IMR-90 (cell line): ENCODE measurements around the gene OLFML3. TPM values are rescaled to one million over a fixed set of nuclear protein-coding genes. Genes with fewer than 3 reads are reported as not detected.

Experiments used
- ATAC-seq: fragments of 200-7000 bp; cut with Tn5 transposase; 2 replicates; pipeline ENCODE4 v1.9.1; 2020; ENCODE audit warnings: low read depth, mild to moderate bottlenecking, moderate library complexity
- BruUV-seq: library from RNA; stranded (reverse); fragments of 400-500 nt; replicated peaks from 2 replicates; lab custom pipeline; 2021; lab: Mats Ljungman, UMichigan
- CTCF ChIA-PET: fragments of 300-600 bp; formaldehyde crosslinking; extraction: SDS; loops from one replicate; lab custom pipeline; 2021; ENCODE audit warnings: antibody characterized with exemption; lab: Yijun Ruan, JAX
- POLR2A ChIA-PET: fragments of 300-600 bp; sonication (Branson Sonifier 250); formaldehyde crosslinking; loops from one replicate; lab custom pipeline; 2022; ENCODE audit warnings: antibody characterized with exemption; ENCODE audit not compliant: unreplicated experiment; lab: Charles Lee
- DNase-seq: peaks from one replicate; pipeline ENCODE4 v3.0.0; 2013
- H2AFZ ChIP-seq: replicated peaks from 2 replicates; pipeline ENCODE3; 2013; ENCODE audit warnings: low read length, mild to moderate bottlenecking; ENCODE audit not compliant: poor library complexity
- H2AK5ac ChIP-seq: 2 replicates; pipeline ENCODE4 v1.6.1; 2013; ENCODE audit warnings: low read depth, low read length, inconsistent platforms
- H2AK9ac ChIP-seq: replicated peaks from 2 replicates; pipeline ENCODE3; 2013; ENCODE audit warnings: mild to moderate bottlenecking, low read depth, low read length, moderate library complexity; ENCODE audit not compliant: poor library complexity
- H2BK120ac ChIP-seq: 2 replicates; pipeline ENCODE4 v1.6.1; 2013; ENCODE audit warnings: low read depth, low read length, inconsistent platforms
- H2BK15ac ChIP-seq: 3 replicates; pipeline ENCODE4 v1.6.1; 2013; ENCODE audit warnings: low read depth, low read length, inconsistent platforms
- H2BK20ac ChIP-seq: 2 replicates; pipeline ENCODE4 v1.6.1; 2013; ENCODE audit warnings: low read depth, mild to moderate bottlenecking, inconsistent platforms, low read length, moderate library complexity
- H2BK5ac ChIP-seq: 2 replicates; pipeline ENCODE4 v1.6.1; 2013; ENCODE audit warnings: mild to moderate bottlenecking, low read depth, low read length, inconsistent platforms; ENCODE audit not compliant: poor library complexity, severe bottlenecking
- H3K14ac ChIP-seq: replicated peaks from 2 replicates; pipeline ENCODE4 v1.6.1; 2013; ENCODE audit warnings: low read depth, low read length, inconsistent platforms
- H3K18ac ChIP-seq: 2 replicates; pipeline ENCODE4 v1.6.1; 2013; ENCODE audit warnings: low read depth, low read length, control low read depth
- H3K23ac ChIP-seq: 2 replicates; pipeline ENCODE4 v1.6.1; 2013; ENCODE audit warnings: low read depth, low read length, inconsistent platforms
- H3K27ac ChIP-seq: 2 replicates; pipeline ENCODE4 v1.5.1; 2013; ENCODE audit warnings: mild to moderate bottlenecking, control low read depth, low read length; ENCODE audit not compliant: insufficient read depth
- H3K27me3 ChIP-seq: 2 replicates; pipeline ENCODE4 v1.6.1; 2013; ENCODE audit warnings: low read length; ENCODE audit not compliant: control insufficient read depth, insufficient read depth
- H3K36me3 ChIP-seq: 2 replicates; pipeline ENCODE4 v1.6.1; 2013; ENCODE audit warnings: low read length, mixed read lengths; ENCODE audit not compliant: control insufficient read depth, insufficient read depth
- H3K4ac ChIP-seq: 2 replicates; pipeline ENCODE4 v1.6.1; 2013; ENCODE audit warnings: low read depth, low read length, inconsistent platforms
- H3K4me1 ChIP-seq: 2 replicates; pipeline ENCODE4 v1.6.1; 2013; ENCODE audit warnings: low read length, mixed read lengths; ENCODE audit not compliant: control insufficient read depth, insufficient read depth
- H3K4me2 ChIP-seq: 2 replicates; pipeline ENCODE4 v1.6.1; 2013; ENCODE audit warnings: low read depth, mild to moderate bottlenecking, control low read depth, low read length, moderate library complexity
- H3K4me3 ChIP-seq: 2 replicates; pipeline ENCODE4 v1.5.1; 2013; ENCODE audit warnings: low read depth, mild to moderate bottlenecking, control low read depth, low read length, moderate library complexity; ENCODE audit not compliant: insufficient read depth
- H3K56ac ChIP-seq: 2 replicates; pipeline ENCODE4 v1.6.1; 2013; ENCODE audit warnings: low read length, inconsistent platforms; ENCODE audit not compliant: insufficient read depth; ENCODE audit errors: extremely low read depth
- H3K79me1 ChIP-seq, 2 experiments: 2 replicates each; pipeline ENCODE4 v1.6.1; 2013; ENCODE audit warnings: low read length in 2 of 2, inconsistent platforms in 1 of 2, low read depth in 1 of 2
- H3K9ac ChIP-seq: 2 replicates; pipeline ENCODE4 v1.6.1; 2013; ENCODE audit warnings: low read depth, low read length, control low read depth
- H3K9me1 ChIP-seq: 2 replicates; pipeline ENCODE4 v1.6.1; 2013; ENCODE audit warnings: low read length, inconsistent platforms; ENCODE audit not compliant: insufficient read depth
- H3K9me3 ChIP-seq: 2 replicates; pipeline ENCODE4 v1.6.1; 2013; ENCODE audit warnings: low read length; ENCODE audit not compliant: control insufficient read depth, insufficient read depth
- H4K20me1 ChIP-seq: 2 replicates; pipeline ENCODE4 v1.6.1; 2013; ENCODE audit warnings: low read length, inconsistent platforms; ENCODE audit not compliant: insufficient read depth
- H4K5ac ChIP-seq: 2 replicates; pipeline ENCODE4 v1.6.1; 2013; ENCODE audit warnings: mild to moderate bottlenecking, low read depth, low read length, control low read depth
- H4K8ac ChIP-seq, 2 experiments: 2 replicates each; pipeline ENCODE4 v1.6.1; 2013; ENCODE audit warnings: low read depth in 2 of 2, low read length in 2 of 2, control low read depth in 1 of 2, inconsistent platforms in 1 of 2
- H4K91ac ChIP-seq: 2 replicates; pipeline ENCODE4 v1.6.1; 2013; ENCODE audit warnings: low read depth, low read length, inconsistent platforms; ENCODE audit not compliant: insufficient read depth
- BHLHE40 ChIP-seq: fragments of 150-350 bp; IDR thresholded peaks from 2 replicates; pipeline ENCODE4 v1.6.1; 2016; ENCODE audit warnings: mild to moderate bottlenecking, low read depth, low read length
- CEBPB ChIP-seq: IDR thresholded peaks from 2 replicates; pipeline ENCODE4 v1.6.1; 2012; ENCODE audit warnings: low read depth, low read length, improper control_type of control experiment
- CHD1 ChIP-seq: IDR thresholded peaks from 2 replicates; pipeline ENCODE4 v1.6.1; 2012; ENCODE audit warnings: low read depth, low read length, improper control_type of control experiment
- FOS ChIP-seq: fragments of 150-350 bp; IDR thresholded peaks from 2 replicates; pipeline ENCODE4 v1.6.1; 2016; ENCODE audit warnings: low read depth, low read length
- MAFK ChIP-seq: IDR thresholded peaks from 2 replicates; pipeline ENCODE4 v1.6.1; 2012; ENCODE audit warnings: low read depth, low read length, improper control_type of control experiment
- MAZ ChIP-seq: IDR thresholded peaks from 2 replicates; pipeline ENCODE4 v1.6.1; 2012; ENCODE audit warnings: low read depth, mild to moderate bottlenecking, low read length, improper control_type of control experiment, moderate library complexity, borderline replicate concordance
- MXI1 ChIP-seq: IDR thresholded peaks from 2 replicates; pipeline ENCODE4 v1.6.1; 2012; ENCODE audit warnings: low read depth, mild to moderate bottlenecking, low read length, moderate library complexity, borderline replicate concordance
- NFE2L2 ChIP-seq: fragments of 150-350 bp; IDR thresholded peaks from 2 replicates; pipeline ENCODE4 v1.6.1; 2016; ENCODE audit warnings: low read depth, mild to moderate bottlenecking, low read length
- POLR2A ChIP-seq: IDR thresholded peaks from 2 replicates; pipeline ENCODE4 v1.6.1; 2012; ENCODE audit warnings: mild to moderate bottlenecking, low read depth, low read length
- RAD21 ChIP-seq: IDR thresholded peaks from 2 replicates; pipeline ENCODE4 v1.6.1; 2012; ENCODE audit warnings: low read length, improper control_type of control experiment
- RCOR1 ChIP-seq: IDR thresholded peaks from 2 replicates; pipeline ENCODE4 v1.6.1; 2012; ENCODE audit warnings: mild to moderate bottlenecking, low read length, improper control_type of control experiment; ENCODE audit not compliant: insufficient replicate concordance
- RFX5 ChIP-seq: IDR thresholded peaks from 2 replicates; pipeline ENCODE4 v1.8.0; 2012; ENCODE audit warnings: low read depth, mild to moderate bottlenecking, low read length, moderate library complexity
- SMC3 ChIP-seq: fragments of 150-350 bp; IDR thresholded peaks from 2 replicates; pipeline ENCODE4 v1.6.1; 2016; ENCODE audit warnings: low read depth, mild to moderate bottlenecking, antibody characterized with exemption, low read length, moderate library complexity
- WGBS, 2 experiments: methylation state at CpG; one replicate each; pipeline versions ENCODE4 v1.1.5 to v1.1.7; 2013; ENCODE audit warnings: missing lambda C conversion rate in 2 of 2; ENCODE audit not compliant: insufficient read length in 1 of 2; ENCODE audit errors: extremely low coverage in 2 of 2; 5-methylcytosine and 5-hydroxymethylcytosine counted together
- dilution Hi-C: fragments of 300-500 bp; cut with HindIII; formaldehyde crosslinking; loops from one replicate; pipeline ENCODE4 v1.14.3; 2018; ENCODE audit warnings: low sequenced_read_pairs; ENCODE audit not compliant: unreplicated experiment
- in situ Hi-C: fragments of 300-500 bp; cut with MboI; formaldehyde crosslinking; loops from 3 replicates; pipeline ENCODE4 v1.14.3; 2019; ENCODE audit warnings: low sequenced_read_pairs, inconsistent platforms, mixed read lengths
- intact Hi-C: fragments of 100-400 bp; cut with micrococcal nuclease; formaldehyde crosslinking; loops from 2 replicates; pipeline ENCODE4 v1.10.0; 2022
- polyA plus RNA-seq, 3 experiments: library from polyadenylated mRNA; depleted of rRNA; stranded (reverse); fragments of >200 nt; gene quantifications; 2 replicates each; pipeline ENCODE4 v1.2.3, GENCODE V29; 2012; ENCODE audit warnings: low replicate concordance in 1 of 3
- total RNA-seq: library from RNA; depleted of rRNA; stranded (reverse); fragments of >200 nt; gene quantifications from 2 replicates; pipeline ENCODE4 v1.2.3, GENCODE V29; 2012
- TF ChIP-seq, protein P1 (sequence below): fragments of 150-350 bp; IDR thresholded peaks from 2 replicates; pipeline ENCODE4 v1.6.1; 2017; ENCODE audit warnings: mild to moderate bottlenecking, antibody characterized with exemption, low read length, low read depth
- TF ChIP-seq, protein P2 (sequence below): fragments of 150-350 bp; IDR thresholded peaks from 2 replicates; pipeline ENCODE4 v1.6.1; 2016; ENCODE audit warnings: low read depth, mild to moderate bottlenecking, low read length, moderate library complexity, borderline replicate concordance
- TF ChIP-seq, protein P3 (sequence below): conservative IDR thresholded peaks from 2 replicates; pipeline ENCODE4 v1.5.1; 2012; ENCODE audit warnings: mild to moderate bottlenecking, low read depth, low read length, improper control_type of control experiment

OLFML3 gene
- total and polyA plus RNA-seq, 2 of the 4 experiments (the other 2 are of a cell fraction) = 40.9 to 71.3 TPM

DNA sequence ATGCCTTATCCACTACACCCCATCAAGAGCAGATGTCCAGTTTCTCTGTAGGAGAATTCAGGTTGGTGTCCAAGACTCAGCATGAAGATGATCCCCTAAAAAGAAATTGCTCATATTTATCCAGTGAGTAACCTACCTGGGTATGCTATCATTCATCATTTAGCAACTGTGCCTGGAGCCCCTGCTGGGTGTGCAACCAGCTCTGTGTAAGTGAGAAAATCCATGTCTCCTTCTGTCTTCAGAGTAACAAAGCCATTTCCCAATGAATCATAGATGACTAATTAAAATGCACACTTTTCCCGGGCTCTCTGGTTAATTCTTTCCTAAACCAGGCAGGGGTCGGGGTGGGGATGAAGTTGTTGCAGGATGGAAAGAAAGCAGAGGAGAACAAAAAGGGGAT lies 35.8 kb downstream of the OLFML3 start:
- H2BK20ac ChIP-seq = no peak overlapping the region
- no peak overlapping the region for H3K23ac ChIP-seq
- intact Hi-C loops (no loop called here), in situ Hi-C loops (no loop called here), dilution Hi-C loops (no loop called here)
- H4K8ac ChIP-seq = no peak overlapping the region
- no TSS peak for BruUV-seq
- no peaks in the 10 kb centered on the region for H3K79me1 ChIP-seq
- no peaks in the 10 kb centered on the region for H3K4me1 ChIP-seq
- WGBS, 2 experiments = no CpG with 5 or more reads among the region's 2 CpGs
- ChIA-PET POLR2A (no interaction called here), CTCF (no interaction called here)
- no peaks in the 10 kb centered on the region for H3K36me3 ChIP-seq
- peaks cover 13% of the 10 kb centered on the region for H3K27me3 ChIP-seq
- H3K4ac ChIP-seq = no peak overlapping the region
- H2BK120ac ChIP-seq = no peak overlapping the region
- no peaks in the 10 kb centered on the region for H3K9me3 ChIP-seq
- H3K27ac ChIP-seq = no peak overlapping the region
- H4K20me1 ChIP-seq = no peaks in the 10 kb centered on the region
- no peak overlapping the region for H3K9ac ChIP-seq
- no peak overlapping the region for H2BK5ac ChIP-seq
- DNase-seq = no peak
- ATAC-seq = no peak
- no peak overlapping the region for H3K4me3 ChIP-seq
- no peak overlapping the region for H3K4me2 ChIP-seq
- H3K9me1 ChIP-seq = no peaks in the 10 kb centered on the region
- H2AFZ ChIP-seq = no peak overlapping the region
- TF ChIP-seq CEBPB (no peak), RCOR1 (no peak), RFX5 (no peak), NFE2L2 (no peak), BHLHE40 (no peak), MXI1 (no peak), FOS (no peak), POLR2A (no peak), SMC3 (no peak), RAD21 (no peak), CHD1 (no peak), MAZ (no peak), MAFK (no peak)
- TF ChIP-seq, protein P1, sequence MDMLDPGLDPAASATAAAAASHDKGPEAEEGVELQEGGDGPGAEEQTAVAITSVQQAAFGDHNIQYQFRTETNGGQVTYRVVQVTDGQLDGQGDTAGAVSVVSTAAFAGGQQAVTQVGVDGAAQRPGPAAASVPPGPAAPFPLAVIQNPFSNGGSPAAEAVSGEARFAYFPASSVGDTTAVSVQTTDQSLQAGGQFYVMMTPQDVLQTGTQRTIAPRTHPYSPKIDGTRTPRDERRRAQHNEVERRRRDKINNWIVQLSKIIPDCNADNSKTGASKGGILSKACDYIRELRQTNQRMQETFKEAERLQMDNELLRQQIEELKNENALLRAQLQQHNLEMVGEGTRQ = no peak
- TF ChIP-seq, protein P2, sequence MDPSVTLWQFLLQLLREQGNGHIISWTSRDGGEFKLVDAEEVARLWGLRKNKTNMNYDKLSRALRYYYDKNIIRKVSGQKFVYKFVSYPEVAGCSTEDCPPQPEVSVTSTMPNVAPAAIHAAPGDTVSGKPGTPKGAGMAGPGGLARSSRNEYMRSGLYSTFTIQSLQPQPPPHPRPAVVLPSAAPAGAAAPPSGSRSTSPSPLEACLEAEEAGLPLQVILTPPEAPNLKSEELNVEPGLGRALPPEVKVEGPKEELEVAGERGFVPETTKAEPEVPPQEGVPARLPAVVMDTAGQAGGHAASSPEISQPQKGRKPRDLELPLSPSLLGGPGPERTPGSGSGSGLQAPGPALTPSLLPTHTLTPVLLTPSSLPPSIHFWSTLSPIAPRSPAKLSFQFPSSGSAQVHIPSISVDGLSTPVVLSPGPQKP = no peak
- TF ChIP-seq, protein P3, sequence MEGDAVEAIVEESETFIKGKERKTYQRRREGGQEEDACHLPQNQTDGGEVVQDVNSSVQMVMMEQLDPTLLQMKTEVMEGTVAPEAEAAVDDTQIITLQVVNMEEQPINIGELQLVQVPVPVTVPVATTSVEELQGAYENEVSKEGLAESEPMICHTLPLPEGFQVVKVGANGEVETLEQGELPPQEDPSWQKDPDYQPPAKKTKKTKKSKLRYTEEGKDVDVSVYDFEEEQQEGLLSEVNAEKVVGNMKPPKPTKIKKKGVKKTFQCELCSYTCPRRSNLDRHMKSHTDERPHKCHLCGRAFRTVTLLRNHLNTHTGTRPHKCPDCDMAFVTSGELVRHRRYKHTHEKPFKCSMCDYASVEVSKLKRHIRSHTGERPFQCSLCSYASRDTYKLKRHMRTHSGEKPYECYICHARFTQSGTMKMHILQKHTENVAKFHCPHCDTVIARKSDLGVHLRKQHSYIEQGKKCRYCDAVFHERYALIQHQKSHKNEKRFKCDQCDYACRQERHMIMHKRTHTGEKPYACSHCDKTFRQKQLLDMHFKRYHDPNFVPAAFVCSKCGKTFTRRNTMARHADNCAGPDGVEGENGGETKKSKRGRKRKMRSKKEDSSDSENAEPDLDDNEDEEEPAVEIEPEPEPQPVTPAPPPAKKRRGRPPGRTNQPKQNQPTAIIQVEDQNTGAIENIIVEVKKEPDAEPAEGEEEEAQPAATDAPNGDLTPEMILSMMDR = no peak
- H2AK9ac ChIP-seq = no peak overlapping the region
- H4K5ac ChIP-seq = no peak overlapping the region
- no peak overlapping the region for H4K91ac ChIP-seq
- no peak overlapping the region for H3K56ac ChIP-seq
- H2AK5ac ChIP-seq = no peak overlapping the region
- H3K18ac ChIP-seq = no peak overlapping the region
- H3K14ac ChIP-seq = no peak overlapping the region
- no peak overlapping the region for H2BK15ac ChIP-seq
